HPDE6-E6E7 (cell line): ENCODE results near the gene IFT80.
"Not testable (repeated sequence)": the region's sequence is repeated elsewhere in the genome, so short reads cannot be mapped to it uniquely, and the experiment has no call there.

Source experiments
- DNase-seq: peaks from one replicate; pipeline ENCODE4 v3.0.0; 2011; ENCODE audit warnings: missing footprints; ENCODE audit errors: extremely low spot score

Gene IFT80

GRCh38 chr3:160365869-160366522 lies 33.0 kb downstream of the IFT80 start:
- no peak for DNase-seq

- DNase-seq: not testable (repeated sequence)
These were observed 36.1 kb downstream of the IFT80 start for GRCh38 chr3:160362896-160363295.

DNA sequence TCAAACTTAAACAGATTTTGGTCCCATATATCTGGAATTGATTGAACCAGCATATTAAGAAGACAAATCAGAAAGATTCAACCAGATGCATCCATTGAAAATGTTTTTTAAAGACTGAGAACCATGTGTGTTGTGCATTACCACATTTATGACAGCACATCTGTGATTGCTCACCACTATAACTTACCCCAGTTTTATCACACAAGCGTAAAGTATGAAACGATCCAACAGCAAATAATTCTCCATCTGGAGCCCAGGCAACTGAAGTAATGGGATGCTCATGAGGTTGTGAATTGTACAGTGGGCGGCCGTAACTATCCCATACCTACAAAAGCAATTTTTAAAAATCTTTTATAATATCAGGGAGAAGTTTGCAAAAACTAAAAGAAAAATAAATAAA lies 43.2 kb downstream of the IFT80 start:
- DNase-seq: no peak

- no peak for DNase-seq
These were observed 52.5 kb downstream of the IFT80 start for GRCh38 chr3:160346511-160346910.

DNA sequence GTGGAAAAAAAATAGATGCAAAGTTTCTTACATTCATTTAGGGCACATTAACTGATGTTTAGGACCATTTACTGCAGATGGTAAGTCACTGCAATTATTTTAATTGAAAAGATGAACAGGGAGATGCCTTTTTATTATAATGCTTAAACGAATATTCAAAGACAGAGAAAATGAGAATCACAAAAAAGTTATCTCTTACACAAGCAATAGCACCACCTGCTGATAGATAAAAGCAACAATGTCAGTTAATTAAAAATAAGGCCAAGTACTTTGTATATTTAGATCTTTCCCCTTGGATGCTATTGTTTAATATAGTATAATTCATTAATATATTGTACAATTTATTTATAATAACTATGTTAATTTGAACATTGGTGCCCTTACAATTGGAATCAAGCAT lies 55.9 kb downstream of the IFT80 start:
- no peak for DNase-seq

GRCh38 chr3:160340351-160340750 lies 58.7 kb downstream of the IFT80 start:
- no peak for DNase-seq

DNA sequence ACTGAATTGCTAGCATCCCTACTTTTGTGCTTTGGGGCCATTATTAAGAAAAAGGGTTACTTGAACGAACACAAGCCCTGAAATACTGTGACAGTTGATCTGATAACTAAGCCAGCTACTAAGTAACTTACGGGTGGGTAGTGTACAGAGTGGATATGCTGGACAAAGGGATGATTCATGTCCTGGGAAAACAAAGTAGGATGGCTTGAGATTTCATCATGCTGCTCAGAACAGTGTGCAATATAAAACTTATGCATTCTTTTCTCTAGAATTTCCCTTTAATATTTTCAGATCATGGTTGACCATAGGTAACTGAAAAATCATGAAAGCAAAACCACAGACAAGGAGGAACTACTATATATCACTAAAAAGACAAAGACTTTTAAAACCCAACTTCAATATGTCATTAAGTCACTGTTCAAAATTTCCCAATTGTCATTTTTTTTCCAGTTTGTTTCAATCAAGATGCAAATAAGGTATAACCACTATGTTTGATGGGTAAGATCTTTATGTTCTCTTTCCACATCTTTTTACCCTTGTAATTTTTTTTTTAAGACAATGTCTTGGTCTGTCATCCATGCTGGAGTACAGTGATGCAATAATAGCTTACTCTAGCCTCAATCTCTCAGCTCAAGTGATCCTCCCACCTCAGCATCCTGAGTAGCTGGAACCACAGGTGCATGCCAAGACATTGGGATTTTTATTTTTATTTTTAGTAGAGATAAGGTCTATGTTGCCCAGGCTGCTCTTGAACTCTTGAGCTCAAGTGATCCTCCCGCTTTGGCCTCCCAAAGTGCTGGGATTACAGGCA lies 67.7 kb downstream of the IFT80 start:
- peak; percentile 21 for DNase-seq

DNA sequence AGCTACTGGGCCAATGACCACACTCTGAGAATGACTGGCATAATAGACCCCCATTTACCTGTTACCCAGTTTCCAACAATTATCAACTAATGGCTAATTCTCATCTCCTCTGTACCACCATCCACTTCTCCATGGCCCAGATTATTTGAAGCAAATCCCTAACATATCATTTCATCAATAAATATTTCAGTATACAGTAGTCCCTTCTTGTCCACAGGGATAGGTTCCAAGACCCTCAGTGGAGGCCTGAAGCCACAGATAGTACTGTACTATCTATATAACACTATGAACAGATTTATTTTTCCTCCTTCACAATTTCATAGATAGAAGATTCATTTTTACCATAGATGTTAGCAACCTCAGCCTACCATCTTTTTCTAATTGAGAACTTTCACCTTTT lies 68.3 kb downstream of the IFT80 start:
- DNase-seq: no peak

DNA sequence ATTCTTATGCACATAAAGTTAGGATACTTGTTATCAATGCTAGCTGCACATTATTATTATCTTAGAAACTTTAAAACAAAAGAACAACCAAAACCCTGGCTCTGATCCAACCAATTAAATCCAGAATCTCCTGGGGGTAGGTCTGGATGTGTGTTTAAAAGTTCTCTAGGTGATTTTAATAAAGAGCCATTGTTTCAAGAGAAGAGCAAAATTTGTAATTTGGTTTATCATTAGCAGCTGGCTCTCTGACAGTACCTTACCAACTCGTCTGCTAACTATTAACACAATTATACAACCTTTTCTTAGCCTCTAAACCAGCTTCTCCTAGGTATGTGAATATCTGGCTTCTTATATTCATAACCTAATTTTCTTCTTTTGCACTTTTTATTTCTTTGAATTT lies 68.9 kb downstream of the IFT80 start:
- DNase-seq: no peak

DNA sequence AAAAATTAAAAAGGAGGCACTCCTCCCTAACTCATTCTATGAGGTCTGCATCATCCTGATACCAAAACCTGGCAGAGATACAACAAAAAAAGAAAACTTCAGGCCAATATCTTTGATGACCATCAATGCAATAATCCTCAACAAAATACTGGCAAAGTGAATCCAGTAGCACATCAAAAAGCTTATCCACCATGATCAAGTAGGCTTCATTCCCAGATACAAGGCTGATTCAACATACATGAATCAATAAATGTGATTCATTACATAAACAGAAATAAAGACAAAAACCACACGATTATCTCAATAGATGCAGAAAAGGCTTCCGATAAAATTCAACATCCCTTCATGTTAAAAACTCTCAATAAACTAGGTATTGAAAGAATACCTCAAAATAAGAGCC lies 72.7 kb downstream of the IFT80 start:
- not testable (repeated sequence) for DNase-seq

- DNase-seq: not testable (repeated sequence)
These were observed 77.2 kb downstream of the IFT80 start for GRCh38 chr3:160321821-160322220.

DNA sequence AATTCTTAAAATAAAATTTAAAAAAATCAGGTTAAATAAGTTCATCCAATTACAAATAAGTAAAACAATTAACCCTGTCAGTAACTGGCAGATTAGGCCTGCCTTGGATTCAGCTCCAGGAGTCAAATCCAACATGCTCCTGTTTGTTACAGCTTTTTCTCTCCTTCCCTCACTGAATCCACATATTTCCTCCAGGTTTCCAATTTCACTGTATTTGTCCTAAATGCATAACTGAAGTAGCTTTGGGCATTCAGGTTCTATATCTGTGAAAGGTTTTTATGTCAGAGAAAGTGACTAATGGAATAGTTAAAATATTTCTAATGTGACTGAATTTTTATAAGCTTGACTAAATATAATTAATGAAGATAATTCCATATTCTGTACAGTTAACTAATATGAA lies 79.7 kb downstream of the IFT80 start:
- no peak for DNase-seq

GRCh38 chr3:160314995-160315394 lies 84.0 kb downstream of the IFT80 start:
- DNase-seq: no peak

- DNase-seq: no peak
These were observed 86.9 kb downstream of the IFT80 start for GRCh38 chr3:160312014-160312624.

DNA sequence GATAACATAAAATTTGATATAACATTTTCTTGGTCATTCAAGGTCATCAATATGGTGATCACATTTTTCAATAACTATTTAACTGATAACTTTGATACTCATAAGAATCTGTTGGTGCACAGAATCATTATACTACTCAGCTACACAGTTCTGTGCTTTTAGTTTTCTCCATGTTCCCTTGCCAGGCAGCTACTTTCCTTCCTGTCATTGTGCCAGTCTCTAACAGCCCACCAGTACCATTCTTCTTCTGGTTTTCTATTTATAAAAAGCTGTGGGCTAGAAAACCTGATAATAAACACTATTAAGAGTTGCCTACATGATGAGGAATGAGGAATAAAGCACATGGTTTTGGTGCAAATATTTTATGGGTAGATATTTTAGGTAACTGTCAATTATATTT lies 96.2 kb downstream of the IFT80 start:
- DNase-seq: no peak

- no peak for DNase-seq
These were observed 102.4 kb downstream of the IFT80 start for GRCh38 chr3:160296591-160296990.

DNA sequence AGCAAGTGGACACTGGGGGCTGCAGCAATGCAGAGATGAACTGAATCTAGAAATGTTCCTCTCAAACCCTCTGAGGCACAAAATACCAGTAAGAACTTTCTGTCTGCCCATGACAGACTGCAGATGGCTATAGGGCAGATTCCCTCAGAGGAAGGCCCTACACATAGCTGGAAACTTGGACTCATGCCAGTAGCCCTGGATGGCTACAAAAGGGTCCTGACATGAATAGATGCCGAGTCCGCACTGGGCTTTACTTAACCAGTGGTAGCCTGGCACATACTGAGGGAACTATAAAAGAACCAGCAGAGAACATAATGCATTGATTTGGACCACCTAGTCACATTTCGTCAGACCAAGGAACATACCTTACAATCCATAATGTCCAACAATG lies 107.1 kb downstream of the IFT80 start:
- no peak for DNase-seq

DNA sequence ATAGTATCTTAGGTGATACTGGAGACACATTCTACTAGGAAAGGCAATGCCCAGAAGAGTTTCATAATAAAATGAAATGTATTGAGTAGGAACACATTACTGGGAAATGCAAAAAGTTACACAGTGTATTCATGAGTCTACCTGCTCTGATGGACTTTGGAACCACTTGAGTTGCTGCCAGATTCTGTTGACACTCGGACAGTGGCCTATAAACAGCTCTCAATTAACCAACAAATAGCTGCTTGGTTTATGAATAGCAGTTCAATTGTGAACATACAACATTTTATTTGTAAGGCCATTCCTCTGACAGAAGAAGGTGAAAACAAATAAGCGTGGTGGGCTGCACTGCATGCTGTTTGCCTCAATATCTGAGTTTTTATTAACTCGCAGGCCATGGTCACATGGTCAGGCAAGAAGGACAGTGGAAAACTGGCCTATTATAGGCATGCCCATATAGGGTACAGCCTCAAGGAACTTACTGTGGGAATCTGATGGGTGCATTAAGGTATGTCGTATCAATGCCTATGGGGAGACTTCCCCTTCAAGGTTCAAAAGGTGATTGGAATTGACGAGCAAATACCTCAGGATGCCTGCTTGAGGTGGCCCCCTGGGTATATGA lies 107.6 kb downstream of the IFT80 start:
- no peak for DNase-seq

- no peak for DNase-seq
These were observed 111.4 kb downstream of the IFT80 start for GRCh38 chr3:160287666-160288065.

DNA sequence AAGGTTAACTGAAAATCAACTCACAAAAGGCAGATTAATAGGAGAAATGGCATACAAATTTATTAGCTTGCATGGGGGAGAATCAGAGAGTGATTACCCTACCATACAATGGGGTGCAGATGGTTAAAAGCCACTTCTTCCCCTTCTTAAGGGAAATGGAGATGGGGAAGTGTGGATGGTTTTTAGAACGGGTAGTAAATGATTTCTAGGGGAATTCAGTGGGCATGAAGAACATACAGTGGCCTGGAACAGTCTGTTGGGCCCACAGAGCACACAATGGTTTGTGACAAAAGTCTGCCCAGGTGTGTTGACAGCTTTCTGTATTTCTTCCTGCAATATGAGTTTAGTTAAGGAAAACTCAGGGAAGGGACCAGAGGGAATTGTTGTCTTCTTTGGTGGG lies 112.8 kb downstream of the IFT80 start:
- no peak for DNase-seq

DNA sequence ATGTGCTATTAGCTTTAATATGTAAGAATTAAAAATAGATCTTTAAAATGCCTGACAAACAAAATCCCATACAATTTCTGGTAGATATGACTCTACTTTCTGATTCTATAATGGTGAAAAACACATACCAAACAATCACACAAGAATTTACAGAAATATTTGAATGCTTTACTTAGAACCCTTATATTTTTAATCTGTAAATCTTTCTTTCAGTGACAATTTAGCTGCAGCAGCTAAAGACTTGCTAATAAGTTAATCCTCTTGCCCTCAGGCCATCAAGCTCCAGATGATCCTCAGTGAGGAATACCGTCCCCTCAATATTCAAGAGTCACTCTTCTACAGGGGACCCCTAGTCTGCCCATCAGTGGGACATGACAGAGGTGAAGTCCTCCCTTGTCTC lies 118.2 kb downstream of the IFT80 start:
- DNase-seq: no peak

GRCh38 chr3:160279657-160280056 lies 119.4 kb downstream of the IFT80 start:
- DNase-seq: no peak

DNA sequence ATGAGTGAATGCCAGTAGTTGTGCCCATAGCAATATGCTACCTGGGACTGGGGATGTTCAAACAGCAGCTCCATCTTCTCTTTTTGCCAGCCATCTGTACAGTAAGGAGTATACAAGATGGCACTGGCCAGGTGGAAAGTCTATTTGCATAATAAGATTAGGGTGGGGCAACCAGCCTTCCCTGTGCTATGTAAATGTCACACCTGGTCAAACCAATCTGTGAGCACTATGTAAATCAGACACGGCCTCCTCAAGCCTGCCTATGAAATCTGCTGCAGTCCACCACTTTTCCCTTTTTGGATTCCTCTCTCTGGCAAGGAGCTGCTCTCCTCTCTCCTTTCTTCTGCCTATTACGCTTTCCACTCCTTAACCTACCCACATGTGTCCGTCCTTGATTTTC lies 120.8 kb downstream of the IFT80 start:
- DNase-seq: no peak
